ENCODE measurements around the gene AQR. TPM values are rescaled to one million over a fixed set of nuclear protein-coding genes. Genes with fewer than 3 reads are reported as not detected.

The AQR gene
- total and polyA plus RNA-seq, 4 donors: 9.2 to 41.3 (median 19.6) TPM

GRCh38 chr15:34890424-34890823 is 79.1 kb downstream of the AQR start:
- H3K4me1 ChIP-seq (ENCODE audit: control insufficient read depth in 5 of 5, insufficient read depth in 5 of 5, low read length in 5 of 5): peaks cover 0 to 2% (median 0%) of the 10 kb centered on the region in 5 donors
- WGBS, 2 donors: 77 to 82% methylated on average over 2 of the region's 2 CpGs
- no peak overlapping the region for H3K4me3 ChIP-seq
- no peak overlapping the region for H3K27ac ChIP-seq (ENCODE audit: low read depth in 1 of 2, low read length in 1 of 2)
- TF ChIP-seq CTCF (IDR thresholded peaks at IDR 0.05; ENCODE audit: control extremely low read depth, extremely low read depth): no peak
- H3K9ac ChIP-seq (ENCODE audit: insufficient read depth in 1 of 2, low read length in 2 of 2): no peak overlapping the region
- peaks cover 5 to 8% (median 6%) of the 10 kb centered on the region in 4 donors for H3K9me3 ChIP-seq (ENCODE audit: control insufficient read depth in 4 of 4, insufficient read depth in 3 of 4, low read length in 3 of 4)
- ATAC-seq (ENCODE audit: insufficient read depth, low FRiP score) (no peak), DNase-seq (peak in 1 of 3 donors; percentile 10)
- peaks cover 10 to 39% (median 21%) of the 10 kb centered on the region in 4 donors for H3K36me3 ChIP-seq (ENCODE audit: control insufficient read depth in 4 of 4, insufficient read depth in 4 of 4, low read length in 4 of 4)
- no peaks in the 10 kb centered on the region for H3K27me3 ChIP-seq (ENCODE audit: control insufficient read depth in 3 of 3, insufficient read depth in 3 of 3, low read length in 2 of 3)

GRCh38 chr15:34889476-34889875 is 80.1 kb downstream of the AQR start:
- peaks cover 0 to 2% (median 0%) of the 10 kb centered on the region in 5 donors for H3K4me1 ChIP-seq (ENCODE audit: control insufficient read depth in 5 of 5, insufficient read depth in 5 of 5, low read length in 5 of 5)
- no peak overlapping the region for H3K9ac ChIP-seq (ENCODE audit: insufficient read depth in 1 of 2, low read length in 2 of 2)
- peaks cover 5 to 8% (median 6%) of the 10 kb centered on the region in 4 donors for H3K9me3 ChIP-seq (ENCODE audit: control insufficient read depth in 4 of 4, insufficient read depth in 3 of 4, low read length in 3 of 4)
- DNase-seq: peak; percentile 48 to 80 (median 71)
- peaks cover 10 to 34% (median 20%) of the 10 kb centered on the region in 4 donors for H3K36me3 ChIP-seq (ENCODE audit: control insufficient read depth in 4 of 4, insufficient read depth in 4 of 4, low read length in 4 of 4)
- no peak for TF ChIP-seq CTCF (IDR thresholded peaks at IDR 0.05; ENCODE audit: control extremely low read depth, extremely low read depth)
- 89 to 92% methylated on average over 7 of the region's 7 CpGs for WGBS, 2 donors
- no peak overlapping the region for H3K27ac ChIP-seq (ENCODE audit: low read depth in 1 of 2, low read length in 1 of 2)
- no peak for ATAC-seq (ENCODE audit: insufficient read depth, low FRiP score)
- H3K27me3 ChIP-seq (ENCODE audit: control insufficient read depth in 3 of 3, insufficient read depth in 3 of 3, low read length in 2 of 3): no peaks in the 10 kb centered on the region
- H3K4me3 ChIP-seq: no peak overlapping the region

GRCh38 chr15:34886134-34886533 is 83.4 kb downstream of the AQR start:
- DNase-seq (no peak), ATAC-seq (ENCODE audit: insufficient read depth, low FRiP score) (no peak)
- no peak overlapping the region for H3K4me3 ChIP-seq
- peaks cover 0 to 2% (median 0%) of the 10 kb centered on the region in 4 donors for H3K9me3 ChIP-seq (ENCODE audit: control insufficient read depth in 4 of 4, insufficient read depth in 3 of 4, low read length in 3 of 4)
- H3K4me1 ChIP-seq (ENCODE audit: control insufficient read depth in 5 of 5, insufficient read depth in 5 of 5, low read length in 5 of 5): peaks cover 0 to 2% (median 0%) of the 10 kb centered on the region in 5 donors
- no peak overlapping the region for H3K9ac ChIP-seq (ENCODE audit: insufficient read depth in 1 of 2, low read length in 2 of 2)
- H3K27me3 ChIP-seq (ENCODE audit: control insufficient read depth in 3 of 3, insufficient read depth in 3 of 3, low read length in 2 of 3): no peaks in the 10 kb centered on the region
- TF ChIP-seq CTCF (IDR thresholded peaks at IDR 0.05; ENCODE audit: control extremely low read depth, extremely low read depth): no peak
- H3K36me3 ChIP-seq (ENCODE audit: control insufficient read depth in 4 of 4, insufficient read depth in 4 of 4, low read length in 4 of 4): peaks cover 6 to 33% (median 14%) of the 10 kb centered on the region in 4 donors
- H3K27ac ChIP-seq (ENCODE audit: low read depth in 1 of 2, low read length in 1 of 2): no peak overlapping the region

GRCh38 chr15:34883633-34884032 is 85.9 kb downstream of the AQR start:
- no peaks in the 10 kb centered on the region for H3K9me3 ChIP-seq (ENCODE audit: control insufficient read depth in 4 of 4, insufficient read depth in 3 of 4, low read length in 3 of 4)
- no peak for DNase-seq
- H3K27ac ChIP-seq (ENCODE audit: low read depth in 1 of 2, low read length in 1 of 2): no peak overlapping the region
- H3K4me3 ChIP-seq: no peak overlapping the region
- no peaks in the 10 kb centered on the region for H3K27me3 ChIP-seq (ENCODE audit: control insufficient read depth in 3 of 3, insufficient read depth in 3 of 3, low read length in 2 of 3)
- ATAC-seq (ENCODE audit: insufficient read depth, low FRiP score): no peak
- H3K4me1 ChIP-seq (ENCODE audit: control insufficient read depth in 5 of 5, insufficient read depth in 5 of 5, low read length in 5 of 5): peaks cover 0 to 2% (median 0%) of the 10 kb centered on the region in 5 donors
- no peak overlapping the region for H3K9ac ChIP-seq (ENCODE audit: insufficient read depth in 1 of 2, low read length in 2 of 2)
- WGBS, 2 donors: 96 to 98% methylated on average over 2 of the region's 2 CpGs
- no peak for TF ChIP-seq CTCF (IDR thresholded peaks at IDR 0.05; ENCODE audit: control extremely low read depth, extremely low read depth)
- H3K36me3 ChIP-seq (ENCODE audit: control insufficient read depth in 4 of 4, insufficient read depth in 4 of 4, low read length in 4 of 4): peaks cover 6 to 27% (median 14%) of the 10 kb centered on the region in 4 donors
